ENCODE results near the gene GCA.

The GCA gene, protein sequence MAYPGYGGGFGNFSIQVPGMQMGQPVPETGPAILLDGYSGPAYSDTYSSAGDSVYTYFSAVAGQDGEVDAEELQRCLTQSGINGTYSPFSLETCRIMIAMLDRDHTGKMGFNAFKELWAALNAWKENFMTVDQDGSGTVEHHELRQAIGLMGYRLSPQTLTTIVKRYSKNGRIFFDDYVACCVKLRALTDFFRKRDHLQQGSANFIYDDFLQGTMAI

DNA sequence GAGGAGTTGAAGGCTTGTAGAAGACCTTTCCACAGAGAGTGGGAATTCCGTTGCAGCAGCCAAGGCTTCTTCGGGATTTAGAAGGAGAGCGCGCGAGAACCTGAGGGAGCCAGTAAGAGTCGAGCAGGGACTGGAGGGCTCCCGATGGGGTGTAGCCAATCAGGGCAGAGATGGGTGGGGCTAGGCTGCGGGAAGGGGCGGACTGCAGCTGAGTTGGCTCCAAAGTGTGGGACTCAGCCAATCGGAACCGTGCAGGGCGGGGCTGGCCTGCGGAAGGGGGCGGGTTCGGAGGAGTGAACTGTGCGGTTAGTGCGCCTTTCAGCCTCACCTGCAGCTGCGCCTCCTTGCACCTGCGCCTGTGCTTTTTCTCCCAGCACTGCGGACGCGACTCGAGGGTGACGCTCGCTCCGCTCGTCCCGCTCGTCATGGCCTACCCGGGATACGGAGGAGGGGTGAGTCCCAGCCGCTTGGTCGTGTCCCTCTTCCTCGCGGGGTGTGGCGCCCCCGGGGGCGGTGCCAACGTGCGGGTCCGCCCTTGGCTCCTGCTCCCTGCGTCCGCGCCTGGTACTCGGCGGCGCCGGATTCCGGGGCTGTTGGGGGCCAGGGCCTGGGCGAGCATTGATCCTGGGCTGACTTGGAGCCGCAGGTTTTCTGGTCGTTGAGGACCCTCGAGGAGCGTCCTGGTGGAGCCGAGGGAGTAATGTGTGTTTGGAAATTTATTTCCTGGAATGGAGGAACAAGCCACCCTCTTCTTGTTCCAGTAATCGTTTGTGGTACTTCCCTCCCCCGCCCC, at the start of gene GCA:
GCA (plus strand) TSS at position 309 of the 793 bp plus-strand sequence; CDS start at position 426, 117 bp downstream.
- Mint-ChIP-seq H3K27ac (peak within 1 kb of the TSS; percentile 81), H3K4me1 (peaks cover 17% of the 10 kb centered on the region), H3K36me3 (no peaks in the 10 kb centered on the region), H3K4me3 (peak within 1 kb of the TSS; percentile 96), H3K27me3 (no peaks in the 10 kb centered on the region), H3K9me3 (no peaks in the 10 kb centered on the region)

DNA sequence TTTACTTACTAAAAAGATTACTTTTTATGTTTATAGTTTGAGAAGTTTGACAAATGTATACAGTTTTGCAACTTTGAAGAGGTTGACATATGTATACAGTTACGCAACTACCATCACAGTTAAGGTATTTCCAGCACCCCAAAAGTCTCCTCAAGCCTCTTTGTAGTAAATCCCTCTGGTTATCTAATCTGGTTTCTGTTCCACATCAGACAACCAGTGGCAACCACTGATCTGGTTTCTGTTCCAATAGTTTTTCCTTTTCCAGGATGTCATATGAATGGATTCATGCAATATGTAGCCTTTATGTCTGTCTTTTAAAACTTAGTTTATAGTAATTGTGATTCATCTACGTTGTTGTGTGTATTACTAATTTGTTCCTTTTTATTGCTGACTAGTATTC, 48.9 kb upstream of the GCA start:
- Mint-ChIP-seq H3K4me1 (peaks cover 4% of the 10 kb centered on the region), H3K9me3 (no peaks in the 10 kb centered on the region), H3K4me3 (no peak overlapping the region), H3K27ac (no peak overlapping the region), H3K27me3 (no peaks in the 10 kb centered on the region), H3K36me3 (peaks cover 5% of the 10 kb centered on the region)

DNA sequence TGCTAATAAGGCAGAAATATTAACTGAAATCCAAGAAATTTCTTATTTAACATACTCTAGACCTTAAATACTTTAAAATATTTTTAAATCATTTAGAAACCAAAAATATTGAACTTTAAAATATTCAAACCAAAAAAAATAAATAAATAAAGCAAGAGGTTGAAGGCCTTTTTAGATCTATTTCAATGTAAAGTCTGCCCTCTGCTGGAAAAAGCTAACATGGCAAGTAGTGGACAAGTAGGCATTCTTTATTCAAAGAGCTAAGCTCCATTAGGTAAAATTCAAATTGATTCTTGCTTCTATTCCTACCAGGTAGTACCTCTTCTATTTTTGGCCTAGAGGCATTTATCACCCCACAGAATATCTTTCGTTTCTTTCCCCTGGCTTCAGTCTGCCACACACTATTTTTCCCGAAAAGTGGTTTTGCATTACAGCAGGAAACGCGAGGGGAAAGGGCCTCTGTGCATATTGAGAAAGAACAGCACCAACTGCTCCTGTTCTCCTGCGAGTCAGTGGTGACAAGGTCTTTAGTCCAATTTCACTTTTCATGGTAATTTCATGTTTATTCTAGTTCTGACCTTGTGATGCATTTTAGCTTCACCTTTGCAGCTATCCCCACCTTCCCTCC, 45.9 kb upstream of the GCA start:
- Mint-ChIP-seq H3K27ac (no peak overlapping the region), H3K4me1 (peaks cover 4% of the 10 kb centered on the region), H3K4me3 (no peak overlapping the region), H3K9me3 (no peaks in the 10 kb centered on the region), H3K27me3 (no peaks in the 10 kb centered on the region), H3K36me3 (peaks cover 3% of the 10 kb centered on the region)

DNA sequence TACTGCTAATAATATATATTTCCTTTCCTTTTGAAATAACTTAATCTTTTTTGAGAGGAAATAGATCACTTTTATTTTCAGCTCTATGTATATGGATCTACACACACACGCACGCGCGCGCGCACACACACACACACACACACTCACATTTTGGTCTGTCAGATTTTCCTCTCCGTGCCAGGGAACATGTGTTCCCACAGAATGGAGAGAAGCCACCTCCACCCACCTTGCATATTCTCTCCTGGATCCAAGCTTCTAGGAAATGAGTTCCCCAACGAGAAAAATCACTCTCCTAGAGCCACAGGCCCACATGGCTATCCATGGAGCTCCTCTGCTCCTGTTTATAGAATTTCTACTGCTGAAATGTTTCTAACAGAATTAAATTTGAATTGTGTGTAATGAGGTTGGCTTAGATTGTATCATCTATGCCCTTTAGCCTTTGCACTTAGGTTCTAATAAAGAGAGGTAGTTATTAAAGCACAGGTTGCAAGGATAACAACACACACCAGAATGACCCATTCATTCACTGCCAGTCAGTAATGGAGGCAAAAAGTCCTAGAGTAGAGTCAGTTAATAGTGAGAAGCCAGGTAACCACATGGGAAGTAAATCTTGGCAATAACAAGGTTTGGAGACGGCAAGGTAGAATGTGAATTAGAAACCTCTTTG, 45.1 kb upstream of the GCA start:
- peaks cover 3% of the 10 kb centered on the region for H3K36me3 Mint-ChIP-seq
- H3K4me3 Mint-ChIP-seq: no peak overlapping the region
- H3K27me3 Mint-ChIP-seq: no peaks in the 10 kb centered on the region
- no peak overlapping the region for H3K27ac Mint-ChIP-seq
- H3K4me1 Mint-ChIP-seq: peaks cover 4% of the 10 kb centered on the region
- H3K9me3 Mint-ChIP-seq: no peaks in the 10 kb centered on the region

DNA sequence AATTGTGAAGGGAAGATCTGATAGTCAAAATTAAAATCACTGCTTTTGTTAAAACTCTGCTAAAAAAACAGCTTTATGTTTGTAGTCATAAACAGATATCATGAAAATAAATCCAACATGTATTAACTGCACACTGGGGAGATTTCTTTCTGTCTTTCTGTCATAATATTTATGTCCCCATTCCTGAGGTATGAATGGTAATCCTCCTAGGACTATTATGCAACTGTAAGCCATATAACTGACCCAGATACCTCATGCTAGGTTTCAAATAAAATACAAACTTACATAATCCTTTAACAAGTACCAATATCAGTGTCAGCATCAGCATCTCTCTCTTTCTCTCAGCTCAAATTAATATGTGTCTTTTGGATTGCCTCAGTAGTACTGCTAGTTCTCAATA, 43.7 kb upstream of the GCA start:
- Mint-ChIP-seq H3K9me3 (no peaks in the 10 kb centered on the region), H3K27ac (no peak overlapping the region), H3K4me1 (peaks cover 4% of the 10 kb centered on the region), H3K4me3 (no peak overlapping the region), H3K36me3 (peaks cover 3% of the 10 kb centered on the region), H3K27me3 (no peaks in the 10 kb centered on the region)

DNA sequence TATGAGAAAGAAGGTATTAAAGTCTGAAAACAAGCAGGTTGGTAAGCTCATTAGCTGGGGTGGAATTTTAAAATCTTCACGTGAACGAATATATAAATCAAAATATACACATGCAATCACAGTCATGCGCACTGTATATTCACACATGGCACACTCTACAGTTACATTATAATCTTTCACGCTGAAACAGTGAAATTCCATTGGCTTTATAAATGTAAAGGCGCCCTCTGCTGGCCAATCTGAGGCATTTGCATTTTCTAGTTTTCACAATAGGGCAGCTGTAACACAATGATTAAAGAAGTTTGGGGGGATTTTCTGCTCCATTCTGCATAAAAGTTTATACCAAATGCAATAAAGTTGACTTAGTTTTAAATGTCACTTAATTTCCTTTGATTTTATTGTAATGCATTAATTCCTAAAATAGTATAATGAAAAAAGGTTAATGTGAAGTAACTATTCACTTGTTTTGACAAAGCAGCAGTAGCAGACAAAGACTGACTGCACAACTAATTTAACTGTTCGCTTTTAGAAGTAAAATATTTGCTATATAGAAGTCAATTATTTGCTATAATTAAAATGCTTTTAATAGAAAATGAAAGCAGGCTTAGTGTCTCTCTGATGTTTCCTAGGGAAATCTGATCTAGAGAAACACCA, 42.7 kb upstream of the GCA start:
- no peak overlapping the region for H3K4me3 Mint-ChIP-seq
- no peak overlapping the region for H3K27ac Mint-ChIP-seq
- H3K9me3 Mint-ChIP-seq: no peaks in the 10 kb centered on the region

DNA sequence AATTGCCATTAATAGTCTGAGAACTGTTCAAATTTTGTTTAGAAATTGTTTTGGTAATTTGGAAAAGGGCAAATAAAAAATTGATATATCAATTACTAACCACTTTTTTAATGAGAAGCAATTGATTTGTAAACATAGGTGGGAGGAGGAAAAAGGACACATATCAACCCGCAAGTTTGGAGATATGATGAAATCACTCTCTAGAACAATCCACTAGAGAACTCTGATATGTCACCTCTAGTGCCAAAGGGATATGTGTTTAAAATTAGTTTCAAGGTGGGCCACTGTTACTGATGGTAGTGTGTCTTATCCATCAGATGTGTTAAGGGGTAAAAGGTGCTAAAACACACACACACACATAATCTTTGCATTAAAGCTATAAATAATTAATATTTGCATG, 42.1 kb upstream of the GCA start:
- Mint-ChIP-seq H3K27me3 (no peaks in the 10 kb centered on the region), H3K27ac (no peak overlapping the region), H3K4me1 (peaks cover 4% of the 10 kb centered on the region), H3K36me3 (no peaks in the 10 kb centered on the region), H3K4me3 (no peak overlapping the region), H3K9me3 (no peaks in the 10 kb centered on the region)

More for the DNA sequence above, 42.7 kb upstream of the GCA start:
- Mint-ChIP-seq H3K4me1 (peaks cover 4% of the 10 kb centered on the region), H3K36me3 (no peaks in the 10 kb centered on the region), H3K27me3 (no peaks in the 10 kb centered on the region)

DNA sequence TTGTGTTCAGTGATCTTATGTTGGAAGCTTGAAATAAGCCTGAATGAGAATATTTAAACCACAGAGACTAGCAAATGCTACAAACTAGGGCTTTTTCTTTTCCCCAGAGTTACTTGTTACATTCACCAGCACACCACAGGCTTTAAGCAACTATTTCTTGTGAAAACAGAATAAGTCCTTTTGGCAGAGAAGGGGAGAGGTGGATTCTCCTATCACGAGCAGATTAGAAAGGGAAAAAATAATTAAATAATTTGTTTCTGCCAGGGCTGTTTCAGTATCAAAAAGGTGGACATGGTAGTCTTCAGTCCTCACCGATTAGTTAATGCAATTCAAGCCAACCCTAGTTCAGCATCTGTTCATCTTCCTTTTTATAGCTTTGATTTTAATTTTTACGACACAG, 38.0 kb upstream of the GCA start:
- Mint-ChIP-seq H3K4me1 (peaks cover 19% of the 10 kb centered on the region), H3K27me3 (no peaks in the 10 kb centered on the region), H3K4me3 (no peak overlapping the region), H3K9me3 (no peaks in the 10 kb centered on the region), H3K36me3 (peaks cover 3% of the 10 kb centered on the region), H3K27ac (no peak overlapping the region)

DNA sequence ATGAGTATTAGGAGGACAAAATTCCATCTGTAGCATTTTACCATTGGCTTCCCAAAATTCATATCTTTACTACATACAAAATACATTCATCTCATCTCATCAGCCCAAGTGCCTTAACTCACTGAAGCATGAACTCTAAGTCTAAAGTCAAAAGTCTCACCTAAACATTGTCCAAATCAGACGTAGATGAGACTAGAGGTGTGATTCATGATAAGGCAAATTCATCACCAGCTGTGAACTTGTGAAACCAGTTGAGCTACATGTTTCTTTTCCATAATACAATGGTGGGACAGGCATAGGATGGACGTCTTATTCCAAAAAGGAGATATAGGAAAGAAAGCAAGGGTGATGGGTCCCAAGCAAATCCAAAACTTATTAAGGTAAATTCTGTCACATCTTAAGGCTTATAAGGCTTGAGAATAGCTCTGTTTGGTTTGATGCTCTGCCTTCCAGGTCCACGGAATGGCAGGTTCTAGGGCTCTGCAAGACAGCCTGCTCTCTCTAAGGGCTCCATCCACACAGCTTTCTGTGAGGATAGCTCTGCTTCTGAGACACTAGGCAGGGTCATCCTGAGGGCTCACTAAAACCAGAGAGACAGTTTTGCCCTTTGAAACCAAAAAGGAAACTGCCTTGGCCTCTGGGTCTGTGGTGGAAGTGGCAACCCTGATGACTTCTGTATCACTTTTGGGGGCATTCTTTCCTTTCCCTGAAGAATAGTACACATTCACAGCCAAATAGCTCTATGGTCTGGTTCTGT, 35.0 kb upstream of the GCA start:
- Mint-ChIP-seq H3K27ac (no peak overlapping the region), H3K4me1 (peaks cover 48% of the 10 kb centered on the region), H3K27me3 (no peaks in the 10 kb centered on the region), H3K36me3 (peaks cover 3% of the 10 kb centered on the region), H3K9me3 (no peaks in the 10 kb centered on the region), H3K4me3 (no peak overlapping the region)

DNA sequence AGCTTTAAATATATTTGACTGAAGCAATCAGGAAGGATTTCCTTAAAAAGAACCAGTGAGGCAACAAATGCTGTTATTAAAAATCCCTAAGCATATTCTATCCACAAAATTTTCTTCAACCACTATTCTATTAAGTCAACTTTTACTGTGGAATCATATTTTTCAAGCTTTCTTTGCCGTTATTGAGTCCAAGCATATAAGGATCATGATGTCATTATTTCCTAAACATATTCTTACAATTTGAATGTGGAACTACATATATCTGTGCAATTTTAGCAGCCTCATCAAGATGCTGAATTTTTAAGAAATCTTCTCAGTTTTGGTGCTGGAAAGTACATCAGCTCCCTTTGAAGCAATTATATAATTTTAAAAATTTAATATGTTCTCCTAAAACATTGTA, 31.1 kb upstream of the GCA start:
- Mint-ChIP-seq H3K36me3 (peaks cover 9% of the 10 kb centered on the region), H3K27ac (peak overlapping the region; percentile 14), H3K27me3 (no peaks in the 10 kb centered on the region), H3K9me3 (no peaks in the 10 kb centered on the region), H3K4me3 (no peak overlapping the region), H3K4me1 (peaks cover 78% of the 10 kb centered on the region)

DNA sequence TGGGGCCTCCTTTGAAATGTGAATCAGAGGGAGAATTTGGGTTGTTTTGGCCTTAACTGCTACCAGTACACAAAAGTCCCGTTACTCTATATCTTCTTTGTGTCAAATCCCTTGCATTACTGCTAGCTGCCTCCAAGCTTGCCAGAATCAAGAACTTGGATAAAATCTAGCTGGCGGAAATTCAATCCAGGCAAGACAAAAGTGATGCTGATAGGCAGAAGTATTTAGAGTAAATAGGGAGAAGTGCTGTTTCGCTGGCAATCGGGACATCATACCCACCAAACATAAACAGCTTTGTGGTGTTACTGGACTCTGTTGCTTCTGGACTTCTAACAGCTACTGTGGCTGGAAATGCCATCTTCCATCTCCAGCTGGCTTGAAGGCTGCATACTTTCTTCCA, 28.0 kb upstream of the GCA start:
- peaks cover 7% of the 10 kb centered on the region for H3K36me3 Mint-ChIP-seq
- H3K27ac Mint-ChIP-seq: no peak overlapping the region
- peaks cover 83% of the 10 kb centered on the region for H3K4me1 Mint-ChIP-seq
- H3K27me3 Mint-ChIP-seq: no peaks in the 10 kb centered on the region
- H3K9me3 Mint-ChIP-seq: no peaks in the 10 kb centered on the region
- H3K4me3 Mint-ChIP-seq: peak overlapping the region; percentile 96

DNA sequence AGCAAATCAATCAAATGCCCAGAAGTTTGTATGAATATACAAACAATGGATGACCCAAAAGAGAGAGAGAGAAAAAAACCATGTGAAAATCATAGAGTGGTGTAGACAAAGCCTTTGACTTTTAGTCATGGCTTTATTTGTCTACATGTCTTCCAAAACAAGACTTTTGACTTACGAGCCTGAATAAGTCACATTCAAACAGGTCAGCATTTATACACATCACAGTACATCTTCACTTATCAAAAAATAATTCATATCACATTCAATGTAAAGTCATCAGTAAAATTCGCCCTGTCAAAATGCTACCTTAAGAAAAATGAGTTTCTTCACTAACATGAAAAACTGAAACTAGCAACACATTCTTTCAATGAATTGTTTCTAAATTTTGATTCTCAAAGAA, 27.3 kb upstream of the GCA start:
- Mint-ChIP-seq H3K36me3 (peaks cover 7% of the 10 kb centered on the region), H3K27me3 (no peaks in the 10 kb centered on the region), H3K4me1 (peaks cover 83% of the 10 kb centered on the region), H3K4me3 (peak overlapping the region; percentile 96), H3K9me3 (no peaks in the 10 kb centered on the region), H3K27ac (peak overlapping the region; percentile 71)

DNA sequence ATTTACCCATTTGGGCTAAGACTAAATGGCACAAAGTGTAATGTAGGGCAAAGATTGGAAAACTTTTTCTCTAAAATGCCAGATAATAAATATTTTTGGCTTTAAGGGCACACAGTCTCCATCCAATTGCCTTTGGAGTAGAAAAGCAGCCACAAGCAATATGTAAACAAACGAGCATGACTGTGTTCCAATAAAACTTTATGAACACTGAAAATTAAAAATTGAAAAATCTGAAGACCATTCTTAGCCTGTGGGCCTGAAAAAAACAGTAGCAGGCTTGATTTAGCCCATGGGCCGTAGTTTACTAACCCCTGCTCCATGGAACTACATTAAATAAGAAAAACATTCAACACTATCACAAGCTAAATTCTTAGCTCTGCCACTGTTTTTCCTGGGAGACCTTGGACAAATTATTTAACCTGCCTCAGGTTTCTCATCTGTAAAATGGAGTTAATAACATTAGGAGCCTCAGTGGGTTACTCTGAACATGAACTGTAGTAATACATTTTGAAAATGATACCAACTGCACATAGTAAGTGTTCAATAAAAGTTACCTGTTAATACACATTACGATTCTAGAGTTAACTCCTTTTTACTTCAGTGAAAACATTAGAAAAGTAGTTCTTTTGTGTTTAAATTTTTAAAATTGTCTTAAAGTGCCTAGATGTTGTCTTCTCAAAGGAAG, 26.7 kb upstream of the GCA start:
- peak overlapping the region; percentile 88 for H3K27ac Mint-ChIP-seq
- H3K27me3 Mint-ChIP-seq: no peaks in the 10 kb centered on the region
- peaks cover 7% of the 10 kb centered on the region for H3K36me3 Mint-ChIP-seq
- no peaks in the 10 kb centered on the region for H3K9me3 Mint-ChIP-seq
- peaks cover 77% of the 10 kb centered on the region for H3K4me1 Mint-ChIP-seq
- peak overlapping the region; percentile 96 for H3K4me3 Mint-ChIP-seq

DNA sequence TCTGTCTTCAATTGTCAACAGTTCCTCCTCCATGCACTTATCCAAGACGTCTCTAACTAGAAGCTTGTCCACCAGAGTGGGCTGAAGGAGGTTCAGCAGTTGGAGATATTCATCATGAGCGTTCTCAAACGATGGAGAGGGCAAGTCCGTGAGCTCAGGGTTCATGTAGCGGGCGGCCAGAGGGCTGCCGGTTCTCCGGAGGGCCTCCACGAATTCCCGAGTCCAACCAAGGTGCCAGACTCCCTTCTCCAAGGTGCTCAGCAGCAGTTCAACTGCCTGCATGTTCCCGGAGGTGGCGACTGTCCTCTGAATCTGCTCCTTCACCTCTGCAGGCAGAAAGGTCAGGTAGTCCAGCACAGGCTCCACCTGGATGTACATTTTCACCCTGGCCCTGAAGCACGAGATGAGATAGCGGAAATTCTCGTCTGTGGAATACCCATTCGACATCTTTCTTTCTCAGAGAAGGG, 26.0 kb upstream of the GCA start:
- Mint-ChIP-seq H3K27me3 (no peaks in the 10 kb centered on the region), H3K4me3 (peak overlapping the region; percentile 96), H3K27ac (peak overlapping the region; percentile 88), H3K4me1 (peaks cover 70% of the 10 kb centered on the region), H3K36me3 (peaks cover 7% of the 10 kb centered on the region), H3K9me3 (no peaks in the 10 kb centered on the region)
